Keratinocyte (primary cell): ENCODE measurements around the gene PITPNC1. TPM values are rescaled to one million over a fixed set of nuclear protein-coding genes. Genes with fewer than 3 reads are reported as not detected.

ENCODE experiments used
- DNase-seq: peaks from one replicate; pipeline ENCODE4 v3.0.0-alpha.2; 2011; ENCODE audit warnings: low read depth, missing footprints, low spot score
- FAIRE-seq: peaks from 2 replicates; lab custom pipeline; 2011; peaks lifted over from hg19 to GRCh38; lab: Jason Lieb, UNC
- H2AFZ ChIP-seq: 2 replicates; pipeline ENCODE4 v1.6.0; 2012; ENCODE audit warnings: low read length, control low read depth, inconsistent platforms; ENCODE audit not compliant: control insufficient read depth
- H3K27ac ChIP-seq: 2 replicates; pipeline ENCODE4 v1.5.1; 2011; ENCODE audit warnings: low read length; ENCODE audit not compliant: control insufficient read depth, insufficient read depth
- H3K27me3 ChIP-seq: 3 replicates; pipeline ENCODE4 v1.6.0; 2011; ENCODE audit warnings: low read length; ENCODE audit not compliant: control insufficient read depth, insufficient read depth; ENCODE audit errors: extremely low read depth
- H3K36me3 ChIP-seq, 2 experiments: 2 replicates in 1 of 2; 3 replicates in 1 of 2; pipeline ENCODE4 v1.5.1; 2011; ENCODE audit warnings: low read length in 2 of 2, mild to moderate bottlenecking in 1 of 2; ENCODE audit not compliant: control insufficient read depth in 2 of 2, insufficient read depth in 2 of 2; ENCODE audit errors: extremely low read depth in 1 of 2
- H3K4me1 ChIP-seq: 3 replicates; pipeline ENCODE4 v1.5.1; 2011; ENCODE audit warnings: low read length; ENCODE audit not compliant: control insufficient read depth, insufficient read depth; ENCODE audit errors: extremely low read depth
- H3K4me2 ChIP-seq: 3 replicates; pipeline ENCODE4 v1.6.0; 2011; ENCODE audit warnings: low read depth, low read length; ENCODE audit not compliant: control insufficient read depth, insufficient read depth; ENCODE audit errors: extremely low read depth
- H3K4me3 ChIP-seq, 3 experiments: fragments of 200-600 bp in 1 of 3; sonication (generic) in 1 of 3; 2 replicates in 2 of 3; 3 replicates in 1 of 3; pipeline ENCODE4 v1.5.1; 2011 to 2016; ENCODE audit warnings: low read length in 3 of 3, mild to moderate bottlenecking in 3 of 3, control low read depth in 2 of 3, inconsistent platforms in 1 of 3, low read depth in 1 of 3, mixed read lengths in 1 of 3, mixed run types in 1 of 3, moderate library complexity in 1 of 3; ENCODE audit not compliant: control insufficient read depth in 2 of 3, insufficient read depth in 2 of 3; ENCODE audit errors: extremely low read depth in 1 of 3
- H3K79me2 ChIP-seq: 2 replicates; pipeline ENCODE4 v1.6.0; 2012; ENCODE audit warnings: low read length; ENCODE audit not compliant: control insufficient read depth, insufficient read depth
- H3K9ac ChIP-seq: 3 replicates; pipeline ENCODE4 v1.6.0; 2011; ENCODE audit warnings: low read length; ENCODE audit not compliant: control insufficient read depth, insufficient read depth; ENCODE audit errors: extremely low read depth
- H3K9me1 ChIP-seq: 3 replicates; pipeline ENCODE4 v1.6.0; 2011; ENCODE audit warnings: low read length; ENCODE audit not compliant: control insufficient read depth, insufficient read depth; ENCODE audit errors: extremely low read depth
- H3K9me3 ChIP-seq: 2 replicates; pipeline ENCODE4 v1.5.1; 2012; ENCODE audit warnings: low read depth, low read length; ENCODE audit not compliant: control insufficient read depth
- H4K20me1 ChIP-seq: 3 replicates; pipeline ENCODE4 v1.6.0; 2011; ENCODE audit warnings: low read length; ENCODE audit not compliant: control insufficient read depth, insufficient read depth; ENCODE audit errors: extremely low read depth
- CTCF ChIP-seq, 3 experiments: IDR thresholded peaks in 1 of 3; conservative IDR thresholded peaks in 1 of 3; optimal IDR thresholded peaks in 1 of 3; 2 replicates in 2 of 3; 3 replicates in 1 of 3; pipeline versions ENCODE3 to v1.5.1; 2011; ENCODE audit warnings: low read length in 3 of 3, mild to moderate bottlenecking in 3 of 3, moderate library complexity in 2 of 3, control low read depth in 1 of 3, inconsistent platforms in 1 of 3; ENCODE audit not compliant: insufficient read depth in 2 of 3; ENCODE audit errors: extremely low read depth in 1 of 3
- EZH2 ChIP-seq: IDR thresholded peaks from one replicate; pipeline ENCODE4 v1.6.1; 2012; ENCODE audit warnings: inconsistent platforms, mild to moderate bottlenecking, low read length, moderate library complexity
- dilution Hi-C: fragments of 300-500 bp; cut with MboI; formaldehyde crosslinking; loops from one replicate; pipeline ENCODE4 v1.7.0; 2020; ENCODE audit warnings: low sequenced_read_pairs; ENCODE audit not compliant: extremely low pct_ligation_motif_present
- polyA plus RNA-seq, 5 experiments: library from polyadenylated mRNA; depleted of rRNA in 3 of 5; stranded (reverse) in 3 of 5; stranded (forward) in 1 of 5; unstranded in 1 of 5; fragments of >200 nt; gene quantifications; 1 replicate in 1 of 5; 2 replicates in 3 of 5; 3 replicates in 1 of 5; pipeline versions ENCODE4 v1.2.1 to v1.2.3, GENCODE V29; 2011 to 2012; ENCODE audit warnings: missing spikeins in 2 of 5, low read depth in 1 of 5, low replicate concordance in 1 of 5

Gene PITPNC1
- polyA plus RNA-seq, 1 donor (not counting 4 experiments of a cell fraction or from before 2014, with no cell fraction given): 24.8 TPM

- Histone ChIP-seq H3K79me2 (peaks cover 15% of the 10 kb centered on the region), H3K27me3 (no peaks in the 10 kb centered on the region), H3K4me3 (no peak overlapping the region), H3K4me1 (peaks cover 27% of the 10 kb centered on the region), H4K20me1 (no peaks in the 10 kb centered on the region), H2AFZ (no peak overlapping the region), H3K36me3 (no peaks in the 10 kb centered on the region), H3K27ac (no peak overlapping the region), H3K9me1 (no peaks in the 10 kb centered on the region), H3K4me2 (no peak overlapping the region), H3K9ac (no peak overlapping the region), H3K9me3 (no peaks in the 10 kb centered on the region)
- FAIRE-seq (no peak), DNase-seq (no peak)
- dilution Hi-C loops: no loop called here
- TF ChIP-seq CTCF (optimal IDR thresholded peaks at IDR 0.05 in 1 of 3, IDR thresholded peaks at IDR 0.05 in 1 of 3, conservative IDR thresholded peaks at IDR 0.05 in 1 of 3; ENCODE audit: extremely low read depth in 1 of 3, insufficient read depth in 2 of 3, low read length in 3 of 3) (no peak), EZH2 (no peak)
Observed at GRCh38 chr17:67435786-67436185, 58.7 kb downstream of the PITPNC1 start.

GRCh38 chr17:67436233-67436632 is 59.2 kb downstream of the PITPNC1 start:
- dilution Hi-C loops: no loop called here
- no peaks in the 10 kb centered on the region for H3K27me3 ChIP-seq
- H2AFZ ChIP-seq: no peak overlapping the region
- TF ChIP-seq EZH2 (no peak), CTCF (optimal IDR thresholded peaks at IDR 0.05 in 1 of 3, IDR thresholded peaks at IDR 0.05 in 1 of 3, conservative IDR thresholded peaks at IDR 0.05 in 1 of 3; ENCODE audit: extremely low read depth in 1 of 3, insufficient read depth in 2 of 3, low read length in 3 of 3) (no peak)
- no peaks in the 10 kb centered on the region for H3K36me3 ChIP-seq
- no peak overlapping the region for H3K9ac ChIP-seq
- no peak overlapping the region for H3K27ac ChIP-seq
- peaks cover 15% of the 10 kb centered on the region for H3K79me2 ChIP-seq
- peaks cover 28% of the 10 kb centered on the region for H3K4me1 ChIP-seq
- no peaks in the 10 kb centered on the region for H3K9me3 ChIP-seq
- H3K9me1 ChIP-seq: no peaks in the 10 kb centered on the region
- H3K4me3 ChIP-seq: no peak overlapping the region
- no peak overlapping the region for H3K4me2 ChIP-seq
- DNase-seq (no peak), FAIRE-seq (no peak)
- H4K20me1 ChIP-seq: no peaks in the 10 kb centered on the region
